ENCODE measurements around the gene FLT1.

- no peak for TF ChIP-seq YY1 (IDR thresholded peaks at IDR 0.05; ENCODE audit: insufficient read depth, insufficient read length)
- no peak for TF ChIP-seq SUZ12 (IDR thresholded peaks at IDR 0.05; ENCODE audit: extremely low read depth, insufficient read depth, insufficient read length)
- no peak for TF ChIP-seq ZNF274 (IDR thresholded peaks at IDR 0.05; ENCODE audit: low read depth, low read length)
Observed at GRCh38 chr13:28531845-28532387, 37.0 kb upstream of the FLT1 start.

All from NT2/D1 (cell line).